Measurements from ENCODE around the gene ZNF785. TPM values are rescaled to one million over a fixed set of nuclear protein-coding genes. Genes with fewer than 3 reads are reported as not detected.

The ZNF785 gene
- total and polyA plus RNA-seq, 2 of the 13 experiments (the other 11 are each of a cell fraction or from before 2014, with no cell fraction given): 0.01 TPM; not detected in 1

DNA sequence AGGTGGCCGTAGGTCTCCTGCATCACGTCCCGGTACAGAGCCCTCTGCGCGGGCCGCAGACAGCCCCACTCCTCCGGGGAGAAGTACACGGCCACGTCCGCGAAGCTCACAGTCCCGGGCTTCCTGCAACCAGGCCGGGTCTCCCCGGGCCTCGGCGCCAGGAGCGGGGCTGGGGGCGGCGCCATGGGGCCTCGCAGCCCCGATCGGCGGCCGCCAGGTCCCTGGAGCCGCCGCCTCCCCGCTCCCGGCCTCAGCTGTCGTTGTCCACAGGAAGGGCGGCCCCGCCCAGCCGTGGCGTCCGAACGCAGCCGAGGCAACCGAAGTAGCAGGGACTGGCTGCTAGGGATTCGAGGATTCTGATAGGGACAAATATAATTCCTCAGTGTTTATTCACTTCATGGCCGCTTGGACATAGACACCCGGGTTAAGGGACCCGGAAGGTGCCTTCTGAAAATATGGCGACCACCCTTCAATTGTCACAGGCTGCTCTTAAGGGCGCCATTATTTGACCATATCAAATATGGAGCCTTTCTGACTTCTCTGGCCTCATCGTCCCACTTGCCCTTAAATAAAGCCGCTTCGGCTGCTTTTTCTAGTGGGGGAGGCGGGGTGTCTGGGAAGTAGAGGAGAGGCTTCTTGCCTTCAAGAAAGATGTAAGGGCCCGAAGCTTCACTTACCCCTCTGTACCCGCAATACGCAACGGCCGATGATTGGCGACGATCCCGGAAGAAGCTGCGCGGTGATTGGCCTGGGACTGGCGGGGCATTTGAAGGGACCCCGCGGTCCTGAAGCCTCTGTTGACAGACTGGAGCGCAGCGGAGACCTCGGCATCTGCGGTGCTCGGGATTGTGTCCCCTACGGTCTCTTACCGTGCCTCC is 13.8 kb downstream of the ZNF785 start, which contains the start of gene ZNF688 (continued):
- TF ChIP-seq, protein P1, sequence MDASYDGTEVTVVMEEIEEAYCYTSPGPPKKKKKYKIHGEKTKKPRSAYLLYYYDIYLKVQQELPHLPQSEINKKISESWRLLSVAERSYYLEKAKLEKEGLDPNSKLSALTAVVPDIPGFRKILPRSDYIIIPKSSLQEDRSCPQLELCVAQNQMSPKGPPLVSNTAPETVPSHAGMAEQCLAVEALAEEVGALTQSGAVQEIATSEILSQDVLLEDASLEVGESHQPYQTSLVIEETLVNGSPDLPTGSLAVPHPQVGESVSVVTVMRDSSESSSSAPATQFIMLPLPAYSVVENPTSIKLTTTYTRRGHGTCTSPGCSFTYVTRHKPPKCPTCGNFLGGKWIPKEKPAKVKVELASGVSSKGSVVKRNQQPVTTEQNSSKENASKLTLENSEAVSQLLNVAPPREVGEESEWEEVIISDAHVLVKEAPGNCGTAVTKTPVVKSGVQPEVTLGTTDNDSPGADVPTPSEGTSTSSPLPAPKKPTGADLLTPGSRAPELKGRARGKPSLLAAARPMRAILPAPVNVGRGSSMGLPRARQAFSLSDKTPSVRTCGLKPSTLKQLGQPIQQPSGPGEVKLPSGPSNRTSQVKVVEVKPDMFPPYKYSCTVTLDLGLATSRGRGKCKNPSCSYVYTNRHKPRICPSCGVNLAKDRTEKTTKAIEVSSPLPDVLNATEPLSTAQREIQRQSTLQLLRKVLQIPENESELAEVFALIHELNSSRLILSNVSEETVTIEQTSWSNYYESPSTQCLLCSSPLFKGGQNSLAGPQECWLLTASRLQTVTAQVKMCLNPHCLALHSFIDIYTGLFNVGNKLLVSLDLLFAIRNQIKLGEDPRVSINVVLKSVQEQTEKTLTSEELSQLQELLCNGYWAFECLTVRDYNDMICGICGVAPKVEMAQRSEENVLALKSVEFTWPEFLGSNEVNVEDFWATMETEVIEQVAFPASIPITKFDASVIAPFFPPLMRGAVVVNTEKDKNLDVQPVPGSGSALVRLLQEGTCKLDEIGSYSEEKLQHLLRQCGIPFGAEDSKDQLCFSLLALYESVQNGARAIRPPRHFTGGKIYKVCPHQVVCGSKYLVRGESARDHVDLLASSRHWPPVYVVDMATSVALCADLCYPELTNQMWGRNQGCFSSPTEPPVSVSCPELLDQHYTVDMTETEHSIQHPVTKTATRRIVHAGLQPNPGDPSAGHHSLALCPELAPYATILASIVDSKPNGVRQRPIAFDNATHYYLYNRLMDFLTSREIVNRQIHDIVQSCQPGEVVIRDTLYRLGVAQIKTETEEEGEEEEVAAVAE (CRISPR knock-in tag; IDR thresholded peaks at IDR 0.05; ENCODE audit: borderline replicate concordance): peak; percentile 100
- peak; percentile 72 for TF ChIP-seq ZFY (CRISPR knock-in tag; IDR thresholded peaks at IDR 0.05)
- TF ChIP-seq TFDP1 (CRISPR knock-in tag; IDR thresholded peaks at IDR 0.05; ENCODE audit: borderline replicate concordance): peak; percentile 99
- peak; percentile 73; the same call in 1 of the 2 replicates for TF ChIP-seq ZNF430 (CRISPR knock-in tag; IDR thresholded peaks at IDR 0.05)
- TF ChIP-seq, protein P2, sequence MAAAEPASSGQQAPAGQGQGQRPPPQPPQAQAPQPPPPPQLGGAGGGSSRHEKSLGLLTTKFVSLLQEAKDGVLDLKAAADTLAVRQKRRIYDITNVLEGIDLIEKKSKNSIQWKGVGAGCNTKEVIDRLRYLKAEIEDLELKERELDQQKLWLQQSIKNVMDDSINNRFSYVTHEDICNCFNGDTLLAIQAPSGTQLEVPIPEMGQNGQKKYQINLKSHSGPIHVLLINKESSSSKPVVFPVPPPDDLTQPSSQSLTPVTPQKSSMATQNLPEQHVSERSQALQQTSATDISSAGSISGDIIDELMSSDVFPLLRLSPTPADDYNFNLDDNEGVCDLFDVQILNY (CRISPR knock-in tag; conservative IDR thresholded peaks at IDR 0.05): peak; percentile 97
- TF ChIP-seq, protein P3, sequence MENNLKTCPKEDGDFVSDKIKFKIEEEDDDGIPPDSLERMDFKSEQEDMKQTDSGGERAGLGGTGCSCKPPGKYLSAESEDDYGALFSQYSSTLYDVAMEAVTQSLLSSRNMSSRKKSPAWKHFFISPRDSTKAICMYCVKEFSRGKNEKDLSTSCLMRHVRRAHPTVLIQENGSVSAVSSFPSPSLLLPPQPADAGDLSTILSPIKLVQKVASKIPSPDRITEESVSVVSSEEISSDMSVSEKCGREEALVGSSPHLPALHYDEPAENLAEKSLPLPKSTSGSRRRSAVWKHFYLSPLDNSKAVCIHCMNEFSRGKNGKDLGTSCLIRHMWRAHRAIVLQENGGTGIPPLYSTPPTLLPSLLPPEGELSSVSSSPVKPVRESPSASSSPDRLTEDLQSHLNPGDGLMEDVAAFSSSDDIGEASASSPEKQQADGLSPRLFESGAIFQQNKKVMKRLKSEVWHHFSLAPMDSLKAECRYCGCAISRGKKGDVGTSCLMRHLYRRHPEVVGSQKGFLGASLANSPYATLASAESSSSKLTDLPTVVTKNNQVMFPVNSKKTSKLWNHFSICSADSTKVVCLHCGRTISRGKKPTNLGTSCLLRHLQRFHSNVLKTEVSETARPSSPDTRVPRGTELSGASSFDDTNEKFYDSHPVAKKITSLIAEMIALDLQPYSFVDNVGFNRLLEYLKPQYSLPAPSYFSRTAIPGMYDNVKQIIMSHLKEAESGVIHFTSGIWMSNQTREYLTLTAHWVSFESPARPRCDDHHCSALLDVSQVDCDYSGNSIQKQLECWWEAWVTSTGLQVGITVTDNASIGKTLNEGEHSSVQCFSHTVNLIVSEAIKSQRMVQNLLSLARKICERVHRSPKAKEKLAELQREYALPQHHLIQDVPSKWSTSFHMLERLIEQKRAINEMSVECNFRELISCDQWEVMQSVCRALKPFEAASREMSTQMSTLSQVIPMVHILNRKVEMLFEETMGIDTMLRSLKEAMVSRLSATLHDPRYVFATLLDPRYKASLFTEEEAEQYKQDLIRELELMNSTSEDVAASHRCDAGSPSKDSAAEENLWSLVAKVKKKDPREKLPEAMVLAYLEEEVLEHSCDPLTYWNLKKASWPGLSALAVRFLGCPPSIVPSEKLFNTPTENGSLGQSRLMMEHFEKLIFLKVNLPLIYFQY (CRISPR knock-in tag; IDR thresholded peaks at IDR 0.05; ENCODE audit: borderline replicate concordance): 0 out of 2 replicates have a peak, but pooled peaks have one; percentile 0
- no peak for TF ChIP-seq NBN (conservative IDR thresholded peaks at IDR 0.05)
- no peak for TF ChIP-seq CBX5 (CRISPR knock-in tag; IDR thresholded peaks at IDR 0.05; ENCODE audit: borderline replicate concordance)
- TF ChIP-seq ZBTB42 (CRISPR knock-in tag; IDR thresholded peaks at IDR 0.05): no peak; the same call in 1 of the 2 replicates
- peak; percentile 79 for TF ChIP-seq ZNF335 (CRISPR knock-in tag; IDR thresholded peaks at IDR 0.05)
- TF ChIP-seq PLRG1 (conservative IDR thresholded peaks at IDR 0.05): no peak
- TF ChIP-seq ARID4A (CRISPR knock-in tag; IDR thresholded peaks at IDR 0.05; ENCODE audit: borderline replicate concordance): peak; percentile 99
- TF ChIP-seq MXD4 (CRISPR knock-in tag; IDR thresholded peaks at IDR 0.05): peak; percentile 96
